Forelimb muscle (tissue), 1 donor: ENCODE data around the gene PRKCG. TPM values are rescaled to one million over a fixed set of nuclear protein-coding genes. Genes with fewer than 3 reads are reported as not detected.
A peak's percentile ranks its signal among the peaks of the same experiment; 100 is the strongest.

ENCODE experiments used
- DNase-seq: peaks from one replicate; pipeline ENCODE4 v3.0.0-alpha.2; 2013; ENCODE audit warnings: low read depth
- polyA plus RNA-seq: library from polyadenylated mRNA; unstranded; fragments of 120-200 nt; gene quantifications from one replicate; pipeline ENCODE4 v1.2.1, GENCODE V29; 2013; ENCODE audit not compliant: insufficient read length

PRKCG gene
- polyA plus RNA-seq, 1 donor, result 0.16 TPM

- no peak for DNase-seq
These were observed 16.8 kb downstream of the PRKCG start for GRCh38 chr19:53898636-53899341.

- DNase-seq, result no peak
These were observed 18.3 kb downstream of the PRKCG start for GRCh38 chr19:53900191-53900860.

GRCh38 chr19:53903055-53903680, 21.2 kb downstream of the PRKCG start:
- DNase-seq, result peak; percentile 47

GRCh38 chr19:53904909-53905308, 22.9 kb downstream of the PRKCG start:
- DNase-seq, result no peak

GRCh38 chr19:53905787-53906186, 23.8 kb downstream of the PRKCG start:
- no peak for DNase-seq

- no peak for DNase-seq
These were observed 24.5 kb downstream of the PRKCG start for GRCh38 chr19:53906211-53907192.

- no peak for DNase-seq
These were observed 25.2 kb downstream of the PRKCG start for GRCh38 chr19:53907193-53907581.

- no peak for DNase-seq
These were observed 25.7 kb downstream of the PRKCG start for GRCh38 chr19:53907690-53908089.

- no peak for DNase-seq
These were observed 26.3 kb downstream of the PRKCG start for GRCh38 chr19:53908106-53908934.

GRCh38 chr19:53908935-53909415, 27.0 kb downstream of the PRKCG start, which contains the start of gene CACNG7:
TSS of gene CACNG7 (plus strand) at chr19:53909278. CDS start at chr19:53912832, 3,554 bp downstream.
- no peak for DNase-seq

GRCh38 chr19:53909471-53910169, 27.6 kb downstream of the PRKCG start:
- no peak for DNase-seq

GRCh38 chr19:53910170-53910518, 28.1 kb downstream of the PRKCG start:
- no peak for DNase-seq

GRCh38 chr19:53912653-53913052, 30.7 kb downstream of the PRKCG start:
- DNase-seq, result no peak

- no peak for DNase-seq
These were observed 33.0 kb downstream of the PRKCG start for GRCh38 chr19:53915000-53915399.

GRCh38 chr19:53916004-53916403, 34.0 kb downstream of the PRKCG start:
- no peak for DNase-seq

- DNase-seq, result no peak
These were observed 35.4 kb downstream of the PRKCG start for GRCh38 chr19:53917356-53917755.

GRCh38 chr19:53927739-53928138, 45.7 kb downstream of the PRKCG start:
- peak; percentile 20 for DNase-seq

GRCh38 chr19:53936029-53936428, 54.0 kb downstream of the PRKCG start:
- DNase-seq, result no peak

GRCh38 chr19:53942001-53942786, 60.2 kb downstream of the PRKCG start:
- DNase-seq, result no peak
